GM10248 (cell line): ENCODE results near the gene RASA3.

Source experiments
- CTCF ChIA-PET: fragments of 300-600 bp; sonication (Branson Sonifier 250); formaldehyde crosslinking; extraction: SDS; loops from one replicate; lab custom pipeline; 2021; ENCODE audit warnings: antibody characterized with exemption; lab: Yijun Ruan, JAX
- POLR2A ChIA-PET: fragments of 350-650 bp; sonication (Branson Sonifier 250); formaldehyde crosslinking; extraction: SDS; loops from one replicate; lab custom pipeline; 2020; ENCODE audit warnings: antibody characterized with exemption; lab: Yijun Ruan, JAX
- DNase-seq: peaks from one replicate; pipeline ENCODE4 v3.0.0; 2012; ENCODE audit errors: extremely low spot score
- CTCF ChIP-seq: IDR thresholded peaks from 2 replicates; pipeline ENCODE4 v1.5.1; 2012; ENCODE audit warnings: mild to moderate bottlenecking, low read depth; ENCODE audit errors: extremely low read depth, missing control alignments, control extremely low read depth

Gene RASA3

GRCh38 chr13:113976711-113977684 is 155.4 kb downstream of the RASA3 start:
- POLR2A ChIA-PET = no interaction called here
- TF ChIP-seq CTCF = no peak
- CTCF ChIA-PET = no interaction called here
- DNase-seq = no peak

GRCh38 chr13:113975416-113975815 is 157.0 kb downstream of the RASA3 start:
- DNase-seq = no peak
- no peak for TF ChIP-seq CTCF
- ChIA-PET CTCF (no interaction called here), POLR2A (no interaction called here)

GRCh38 chr13:113974304-113975281 is 157.8 kb downstream of the RASA3 start:
- TF ChIP-seq CTCF = no peak
- POLR2A ChIA-PET = no interaction called here
- no peak for DNase-seq
- CTCF ChIA-PET = no interaction called here

- no peak for TF ChIP-seq CTCF
- CTCF ChIA-PET = no interaction called here
Observed at GRCh38 chr13:113973218-113974164, 158.9 kb downstream of the RASA3 start, which contains the start of gene C13orf46. TSS of gene C13orf46 (minus strand) at chr13:113974076. CDS start at chr13:113973997, 79 bp downstream.

GRCh38 chr13:113972451-113973217 is 159.8 kb downstream of the RASA3 start:
- ChIA-PET CTCF (no interaction called here), POLR2A (no interaction called here)
- no peak for DNase-seq
- no peak for TF ChIP-seq CTCF

More at GRCh38 chr13:113973218-113974164, 158.9 kb downstream of the RASA3 start, which contains the start of gene C13orf46:
- DNase-seq = no peak
- POLR2A ChIA-PET = no interaction called here
